Measurements from ENCODE around the gene KIR2DL1. TPM values are rescaled to one million over a fixed set of nuclear protein-coding genes. Genes with fewer than 3 reads are reported as not detected.
"Not testable (repeated sequence)": the region's sequence is repeated elsewhere in the genome, so short reads cannot be mapped to it uniquely, and the experiment has no call there.

The KIR2DL1 gene
- polyA plus RNA-seq, 3 donors = 0.29 TPM; not detected in 2

DNA sequence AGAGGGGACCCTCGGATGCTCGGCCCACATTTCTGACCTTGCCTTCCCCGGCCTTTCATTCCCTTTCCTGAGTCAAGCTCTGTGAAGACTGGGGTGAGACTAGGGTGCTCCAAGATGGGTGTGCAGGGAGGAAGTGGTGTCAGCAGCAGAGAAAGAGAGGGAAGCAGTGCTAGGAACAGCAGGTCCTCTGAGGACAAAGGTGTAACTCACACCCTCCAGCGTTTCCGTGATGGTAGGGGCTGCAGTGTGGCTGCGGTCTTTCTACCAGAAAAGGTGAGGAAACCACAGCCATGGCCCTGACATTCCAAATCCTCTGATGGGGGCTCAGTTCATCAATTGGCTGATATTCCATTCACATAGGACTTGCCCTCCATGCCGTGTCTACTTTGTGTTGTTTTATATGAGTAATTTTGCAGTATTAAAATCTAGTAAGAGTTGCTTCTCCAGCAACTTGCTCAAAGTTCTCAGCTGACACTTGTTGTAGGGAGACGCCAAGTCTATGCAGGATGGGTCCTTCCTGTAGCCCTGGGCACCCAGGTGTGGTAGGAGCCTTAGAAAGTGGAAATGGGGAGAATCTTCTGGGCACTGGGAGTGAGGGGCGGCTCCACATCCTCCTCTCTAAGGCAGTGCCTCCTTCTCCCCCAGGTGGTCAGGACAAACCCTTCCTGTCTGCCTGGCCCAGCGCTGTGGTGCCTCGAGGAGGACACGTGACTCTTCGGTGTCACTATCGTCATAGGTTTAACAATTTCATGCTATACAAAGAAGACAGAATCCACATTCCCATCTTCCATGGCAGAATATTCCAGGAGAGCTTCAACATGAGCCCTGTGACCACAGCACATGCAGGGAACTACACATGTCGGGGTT, 48.3 kb downstream of the KIR2DL1 start:
- no peak for DNase-seq

GRCh38 chr19:54824416-54824815, 54.8 kb downstream of the KIR2DL1 start:
- not testable (repeated sequence) for DNase-seq

GRCh38 chr19:54825326-54825725, 55.7 kb downstream of the KIR2DL1 start:
- not testable (repeated sequence) for DNase-seq

DNA sequence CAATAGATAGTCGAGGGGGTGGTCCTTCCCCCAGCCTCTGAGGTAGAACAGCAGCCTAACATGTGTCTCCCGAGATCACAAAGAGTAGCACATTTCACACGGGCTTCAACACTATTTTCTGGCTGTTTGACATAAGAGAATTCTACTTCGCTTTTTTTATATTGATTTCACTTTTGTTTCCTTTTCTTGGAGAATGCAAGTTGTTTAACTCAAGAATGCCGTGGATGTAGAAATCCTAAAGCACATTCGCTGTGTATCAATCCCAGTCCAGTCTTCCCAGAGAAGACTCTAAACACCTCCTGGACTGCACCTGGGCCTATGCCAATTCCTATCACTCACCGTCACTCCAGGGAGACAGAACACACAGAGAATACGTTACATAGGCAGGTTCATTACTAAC, 58.5 kb downstream of the KIR2DL1 start:
- not testable (repeated sequence) for DNase-seq

GRCh38 chr19:54832496-54832895, 62.9 kb downstream of the KIR2DL1 start, which contains the start of gene KIR2DS4:
TSS of gene KIR2DS4 (plus strand) at chr19:54832676.
- not testable (repeated sequence) for DNase-seq

Other genes starting within 250 kb of the KIR2DL1 start
- gene LILRA2, start 196.0 kb upstream of the KIR2DL1 start, polyA plus RNA-seq (ENCODE audit: insufficient read length in 3 of 3) = 1 to 10 TPM in 1 of 3 donors, under 1 TPM in 2; 0.58 to 1.1 (median 0.73) TPM
- under 1 TPM; 0.43 to 0.53 (median 0.53) TPM for gene LILRA1, start 176.2 kb upstream of the KIR2DL1 start, polyA plus RNA-seq (ENCODE audit: insufficient read length in 3 of 3)
- 1 to 10 TPM in 2 of 3 donors, under 1 TPM in 1; 0.91 to 1.4 (median 1.3) TPM for gene LILRB1, start 139.3 kb upstream of the KIR2DL1 start, polyA plus RNA-seq (ENCODE audit: insufficient read length in 3 of 3)
- 1 to 10 TPM; 1.1 to 1.3 (median 1.2) TPM for gene LILRB4, start 106.8 kb upstream of the KIR2DL1 start, polyA plus RNA-seq (ENCODE audit: insufficient read length in 3 of 3)
- gene KIR3DL3, start 45.4 kb upstream of the KIR2DL1 start, polyA plus RNA-seq (ENCODE audit: insufficient read length in 3 of 3) = not detected
- not detected for gene KIR2DL3, start 31.3 kb upstream of the KIR2DL1 start, polyA plus RNA-seq (ENCODE audit: insufficient read length in 3 of 3)
- gene KIR2DL4, start 33.8 kb downstream of the KIR2DL1 start, polyA plus RNA-seq (ENCODE audit: insufficient read length in 3 of 3) = not detected
- not detected for gene KIR3DL1, start 46.7 kb downstream of the KIR2DL1 start, polyA plus RNA-seq (ENCODE audit: insufficient read length in 3 of 3)
- gene KIR2DS4, start 62.9 kb downstream of the KIR2DL1 start, polyA plus RNA-seq (ENCODE audit: insufficient read length in 3 of 3) = not detected
- gene KIR3DL2, start 80.7 kb downstream of the KIR2DL1 start, polyA plus RNA-seq (ENCODE audit: insufficient read length in 3 of 3) = not detected
- under 1 TPM; 0.21 to 0.31 (median 0.29) TPM for gene FCAR, start 104.4 kb downstream of the KIR2DL1 start, polyA plus RNA-seq (ENCODE audit: insufficient read length in 3 of 3)
- under 1 TPM; 0.13 to 0.31 (median 0.26) TPM for gene NCR1, start 136.4 kb downstream of the KIR2DL1 start, polyA plus RNA-seq (ENCODE audit: insufficient read length in 3 of 3)
- gene NLRP7, start 177.7 kb downstream of the KIR2DL1 start, polyA plus RNA-seq (ENCODE audit: insufficient read length in 3 of 3) = under 1 TPM in 1 of 3 donors, not detected in 2; 0.04 TPM
- gene NLRP2, start 196.6 kb downstream of the KIR2DL1 start, polyA plus RNA-seq (ENCODE audit: insufficient read length in 3 of 3) = 10 to 100 TPM in 2 of 3 donors, 1 to 10 TPM in 1; 7.8 to 22.2 (median 12.8) TPM

Measured in renal pelvis (tissue), 4 donors.